HG02588 (cell line): Measurements from ENCODE around the gene PTGES.
A peak's percentile ranks its signal among the peaks of the same experiment; 100 is the strongest.

Experiments
- ATAC-seq: cut with Tn5 transposase; IDR thresholded peaks from one replicate; pipeline ENCODE4 v1.9.1; 2021; ENCODE audit warnings: mild to moderate bottlenecking, moderate library complexity; ENCODE audit not compliant: unreplicated experiment

Gene PTGES

DNA sequence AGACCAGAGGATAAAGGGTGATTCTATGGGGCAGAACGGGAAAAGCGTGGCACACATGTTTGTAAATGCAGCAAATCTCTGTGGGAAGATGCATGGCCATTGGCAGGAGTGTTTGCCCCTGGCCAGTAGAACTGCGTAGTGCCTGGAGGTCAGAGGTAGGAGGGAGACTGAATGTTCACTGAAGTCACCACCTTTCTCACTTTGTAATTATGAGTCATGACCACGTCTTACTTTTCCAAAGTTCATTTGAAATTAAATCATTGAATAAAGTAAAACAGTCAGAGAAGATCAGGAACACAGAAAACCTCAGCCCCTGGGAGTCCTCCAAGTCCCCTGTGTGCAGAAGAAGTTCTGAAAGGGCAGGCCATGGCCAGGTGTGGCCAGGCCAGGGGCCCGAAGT, 4.6 kb downstream of the PTGES start:
- ATAC-seq: no peak

DNA sequence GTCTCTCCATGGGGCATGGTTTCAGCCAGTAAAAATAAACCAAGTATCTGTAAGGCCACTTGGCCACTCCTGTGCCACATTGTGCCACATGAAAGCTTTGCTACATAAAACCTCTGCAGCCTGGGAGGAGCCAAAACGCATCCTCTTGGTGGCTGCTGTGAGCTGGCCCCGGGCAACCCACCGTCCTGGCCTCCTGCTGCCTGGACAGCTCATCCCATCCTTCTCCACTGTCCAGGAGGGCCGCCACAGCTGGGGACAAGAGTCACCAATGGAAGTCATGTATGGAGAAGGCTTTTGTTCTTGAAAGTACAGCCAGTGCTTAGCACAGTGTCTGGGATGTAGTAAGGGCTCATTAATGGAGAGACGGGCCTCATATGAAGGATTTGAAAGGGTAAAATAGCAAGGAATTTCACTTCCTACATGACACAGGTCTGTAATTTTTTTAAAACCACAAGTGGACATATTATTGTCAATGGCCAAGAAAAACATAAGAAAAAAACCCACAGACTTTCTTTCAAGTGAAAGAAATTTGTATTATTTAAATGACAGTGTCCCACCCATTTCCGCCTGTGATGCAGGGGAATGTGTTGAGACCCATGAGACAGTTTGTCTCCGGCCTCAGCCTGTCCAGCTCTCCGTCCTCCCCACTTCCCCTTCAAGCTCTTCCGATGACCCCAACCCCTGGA, 6.6 kb downstream of the PTGES start:
- ATAC-seq: no peak

DNA sequence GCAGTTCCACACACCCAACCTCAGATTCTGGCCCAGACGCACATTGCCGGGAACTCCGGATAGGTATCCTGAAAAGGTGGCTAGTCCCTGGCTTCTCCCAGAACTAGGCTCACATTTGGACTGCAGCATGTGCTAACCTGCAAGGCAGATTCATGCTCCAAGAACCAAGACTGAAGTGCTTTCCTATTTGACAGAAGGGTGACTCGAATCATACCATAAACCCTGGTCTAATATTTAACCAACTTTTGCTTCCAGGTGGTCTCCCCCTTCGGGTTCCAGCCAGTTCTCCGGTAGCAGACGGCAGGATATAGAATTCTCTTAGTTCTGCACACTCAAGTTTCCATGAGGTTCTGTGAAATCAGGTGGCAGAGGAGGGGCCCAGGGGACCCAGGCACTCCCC, 7.6 kb downstream of the PTGES start:
- no peak for ATAC-seq

DNA sequence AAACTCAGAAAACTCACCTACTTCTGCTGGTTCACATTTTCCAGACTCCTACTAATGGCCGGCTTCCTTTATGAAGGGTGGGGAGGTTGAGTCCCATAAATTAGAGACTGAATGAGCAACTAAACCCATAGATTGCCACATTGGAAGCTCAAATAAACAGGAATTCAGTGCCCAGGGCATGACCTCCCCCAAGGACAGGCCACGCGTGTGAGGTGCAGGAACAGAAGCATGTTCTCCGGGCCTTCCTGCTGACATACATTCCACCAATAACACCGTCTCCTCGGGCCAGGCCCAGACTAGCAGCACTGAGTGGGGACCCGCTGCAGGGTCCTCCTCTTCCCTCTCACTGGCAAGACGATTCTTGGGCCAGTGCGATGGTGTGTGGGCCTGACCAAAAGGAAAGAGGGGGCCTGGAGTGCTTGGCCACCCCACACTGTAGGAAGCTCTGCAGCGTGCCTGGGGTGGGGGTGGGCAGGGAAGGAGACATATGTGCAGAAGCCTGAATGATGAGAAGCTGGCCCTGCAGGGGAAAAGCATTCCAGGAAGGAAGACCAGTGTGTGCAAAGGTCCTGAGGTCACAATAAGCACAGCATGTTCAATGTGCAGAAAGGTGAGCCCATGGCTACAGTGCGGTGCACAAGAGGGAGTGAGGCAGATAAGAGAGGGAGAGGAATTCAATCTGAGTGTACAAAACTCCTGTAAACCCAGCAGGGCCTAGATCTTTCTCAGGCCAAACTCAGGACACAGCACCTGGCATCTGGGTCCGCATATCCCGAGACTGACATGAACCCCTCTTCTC, 12.0 kb downstream of the PTGES start:
- no peak for ATAC-seq

DNA sequence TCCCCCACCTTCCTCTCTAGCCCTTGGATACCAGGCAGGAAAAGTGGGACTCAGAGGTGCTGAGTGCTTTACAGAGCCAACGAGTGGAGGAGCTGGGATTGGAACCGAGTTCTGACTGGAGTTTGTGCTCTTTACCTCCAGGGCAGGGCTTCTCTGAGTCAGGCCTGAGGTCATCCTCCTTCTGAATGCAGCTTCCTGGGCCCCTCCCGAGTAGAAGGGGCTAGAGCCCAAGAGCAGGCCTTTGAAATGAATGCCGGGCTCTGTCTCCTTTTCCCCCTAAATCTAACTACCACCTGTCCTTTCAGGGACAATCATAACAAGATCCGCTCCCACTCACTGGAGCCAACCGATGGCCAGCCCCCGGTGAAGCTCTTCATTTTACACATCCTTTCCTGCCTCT, 12.7 kb downstream of the PTGES start:
- no peak for ATAC-seq

DNA sequence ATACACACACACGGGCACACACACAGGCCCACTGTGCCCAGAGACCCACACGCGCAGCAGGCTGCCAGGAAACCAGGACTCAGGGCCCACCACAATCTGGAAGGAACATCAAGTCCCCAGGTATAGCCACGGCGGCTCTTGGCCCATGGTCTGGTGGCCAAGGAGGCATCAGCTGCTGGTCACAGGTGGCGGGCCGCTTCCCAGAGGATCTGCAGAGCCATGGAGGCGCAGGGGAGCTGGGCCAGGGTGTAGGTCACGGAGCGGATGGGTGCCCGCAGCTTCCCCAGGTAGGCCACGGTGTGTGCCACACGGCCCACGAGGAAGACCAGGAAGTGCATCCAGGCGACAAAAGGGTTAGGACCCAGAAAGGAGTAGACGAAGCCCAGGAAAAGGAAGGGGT, 13.4 kb downstream of the PTGES start:
- no peak for ATAC-seq

DNA sequence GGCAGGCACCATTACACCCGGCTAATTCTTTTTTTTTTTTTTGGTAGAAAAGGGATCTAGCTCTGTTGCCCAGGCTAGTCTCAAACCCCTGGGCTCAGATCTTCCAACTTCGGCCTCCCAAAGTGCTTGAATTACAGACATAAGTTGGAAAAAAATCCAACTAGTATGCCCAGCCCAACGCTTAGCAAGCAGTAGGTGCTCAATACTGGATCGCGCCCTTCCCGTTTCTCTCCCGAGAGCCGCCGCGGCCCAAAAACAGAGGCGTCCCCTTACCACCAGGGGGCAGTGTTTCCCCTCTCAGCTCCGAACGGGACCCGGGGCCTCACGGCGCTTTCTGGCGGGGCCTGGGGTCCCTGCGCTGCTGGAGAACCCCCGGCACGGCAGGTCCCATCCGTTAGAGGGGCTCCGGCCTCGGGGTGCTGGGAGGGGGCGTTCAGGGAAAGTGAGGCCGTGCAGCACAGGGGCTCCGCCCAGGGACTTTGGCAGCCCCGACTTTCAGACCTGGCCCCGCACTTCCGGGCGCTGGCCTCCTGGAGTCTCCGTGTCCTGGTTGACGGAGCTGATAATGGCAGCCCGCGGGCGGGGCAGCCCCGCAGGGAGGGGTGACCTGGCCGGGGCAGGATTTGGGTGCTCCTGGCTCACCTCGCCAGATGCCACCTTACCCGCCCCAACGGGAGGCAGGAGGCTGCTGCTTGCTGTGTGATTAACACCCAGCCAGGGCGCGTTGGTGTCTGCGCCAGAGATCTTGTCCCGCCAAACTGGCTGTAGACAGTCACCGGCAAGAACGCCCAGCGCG, 15.2 kb downstream of the PTGES start:
- ATAC-seq: peak; percentile 74

DNA sequence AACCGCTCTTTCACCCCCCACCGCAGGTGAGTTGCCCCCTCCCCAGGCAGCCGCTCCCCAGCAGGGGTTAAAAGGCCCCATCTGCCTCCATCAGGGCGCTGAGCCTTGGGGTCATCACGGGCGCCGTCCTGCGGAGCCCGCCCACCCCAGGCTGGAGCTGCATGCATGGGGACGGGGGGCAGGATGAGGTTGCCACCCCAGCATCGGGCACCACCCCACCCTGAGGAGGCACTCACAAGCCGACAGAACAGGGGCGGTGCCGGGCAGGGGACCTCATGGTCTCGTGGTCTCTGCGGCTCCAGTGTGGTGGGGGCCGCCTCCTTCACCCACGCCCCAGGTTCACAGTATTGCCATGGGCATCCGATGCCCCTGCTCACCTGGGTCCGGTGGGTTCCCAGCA, 16.5 kb downstream of the PTGES start:
- no peak for ATAC-seq

DNA sequence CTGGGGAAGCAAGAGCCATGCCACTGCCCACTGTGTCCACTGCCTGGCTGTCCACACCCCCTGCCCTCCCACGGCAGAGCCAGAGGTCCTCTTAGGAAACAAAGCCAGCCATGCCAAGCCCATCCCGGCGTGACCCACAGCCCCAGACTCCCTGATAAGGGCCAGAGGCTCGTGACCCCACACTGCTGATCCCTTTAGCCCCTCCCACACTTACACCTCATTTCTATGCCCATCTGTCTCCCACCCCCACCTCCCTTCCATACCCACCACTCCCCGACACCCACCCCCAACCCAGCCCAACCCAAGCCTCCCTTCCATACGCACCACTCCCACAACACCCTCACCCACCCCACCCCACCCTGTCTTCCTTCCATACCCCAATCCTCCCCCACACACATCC, 17.3 kb downstream of the PTGES start:
- no peak for ATAC-seq

DNA sequence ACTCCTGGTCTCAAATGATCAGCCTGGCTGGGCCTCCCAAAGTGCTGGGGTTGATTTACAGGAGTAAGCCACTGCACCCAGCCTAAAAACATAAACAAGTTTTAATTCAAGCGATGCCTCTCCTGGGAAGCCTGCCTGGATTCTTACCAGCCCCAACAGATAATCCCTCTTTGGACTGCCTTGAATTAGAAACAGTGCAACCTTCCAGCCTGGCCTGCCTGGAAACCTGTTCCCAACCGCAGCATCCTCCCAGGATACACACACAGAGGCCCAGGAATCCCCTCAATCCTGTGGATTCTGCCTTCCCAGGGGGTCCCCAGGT, 19.2 kb downstream of the PTGES start:
- ATAC-seq: no peak

DNA sequence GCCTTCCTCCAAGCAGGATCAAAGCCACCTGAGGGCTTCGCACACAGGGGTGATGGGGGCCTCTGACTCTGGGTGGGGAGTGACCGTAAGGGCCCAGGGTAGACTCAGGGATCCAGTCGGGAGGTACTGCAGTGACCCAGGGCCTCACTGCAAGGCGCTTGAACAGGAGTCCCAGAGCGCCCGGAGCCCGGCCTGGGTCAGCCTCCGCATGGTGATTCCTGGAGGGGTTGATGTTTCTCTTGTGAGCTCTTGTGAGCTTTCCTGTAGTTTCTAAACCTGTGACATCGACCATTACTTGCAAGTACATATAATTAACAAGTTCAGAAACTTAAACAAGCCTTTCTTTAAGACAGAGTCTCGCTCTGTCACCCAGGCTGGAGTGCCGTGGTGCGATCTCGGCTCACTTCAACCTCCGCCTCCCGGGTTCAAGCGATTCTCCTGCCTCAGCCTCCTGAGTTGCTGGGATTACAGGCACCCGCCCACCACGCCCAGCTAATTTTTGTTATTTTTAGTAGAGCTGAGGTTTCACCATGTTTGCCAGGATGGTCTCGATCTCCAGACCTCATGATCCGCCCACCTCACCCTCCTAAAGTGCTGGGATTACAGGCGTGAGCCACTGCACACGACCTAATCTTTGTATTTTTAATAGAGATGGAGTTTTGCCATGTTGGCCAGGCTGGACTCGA, 19.8 kb downstream of the PTGES start:
- ATAC-seq: no peak

DNA sequence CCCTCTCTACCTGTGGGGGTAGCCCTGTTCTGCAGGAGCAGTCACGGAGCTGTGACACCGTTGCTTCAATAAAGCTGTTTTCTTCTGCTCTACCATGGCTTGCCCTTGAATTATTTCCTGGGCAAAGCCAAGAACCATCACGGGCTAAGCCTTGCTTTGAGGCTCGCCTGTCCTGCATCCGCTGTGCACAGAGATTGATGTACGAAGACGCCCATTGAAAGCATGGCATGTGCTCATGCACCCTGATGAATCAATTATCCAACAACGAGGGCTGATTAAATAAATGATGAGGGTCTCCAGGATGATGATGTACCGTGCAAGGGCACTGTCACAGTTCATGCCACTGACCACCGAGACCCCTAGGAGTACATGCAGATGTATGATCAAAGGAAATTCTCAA, 20.7 kb downstream of the PTGES start:
- no peak for ATAC-seq

DNA sequence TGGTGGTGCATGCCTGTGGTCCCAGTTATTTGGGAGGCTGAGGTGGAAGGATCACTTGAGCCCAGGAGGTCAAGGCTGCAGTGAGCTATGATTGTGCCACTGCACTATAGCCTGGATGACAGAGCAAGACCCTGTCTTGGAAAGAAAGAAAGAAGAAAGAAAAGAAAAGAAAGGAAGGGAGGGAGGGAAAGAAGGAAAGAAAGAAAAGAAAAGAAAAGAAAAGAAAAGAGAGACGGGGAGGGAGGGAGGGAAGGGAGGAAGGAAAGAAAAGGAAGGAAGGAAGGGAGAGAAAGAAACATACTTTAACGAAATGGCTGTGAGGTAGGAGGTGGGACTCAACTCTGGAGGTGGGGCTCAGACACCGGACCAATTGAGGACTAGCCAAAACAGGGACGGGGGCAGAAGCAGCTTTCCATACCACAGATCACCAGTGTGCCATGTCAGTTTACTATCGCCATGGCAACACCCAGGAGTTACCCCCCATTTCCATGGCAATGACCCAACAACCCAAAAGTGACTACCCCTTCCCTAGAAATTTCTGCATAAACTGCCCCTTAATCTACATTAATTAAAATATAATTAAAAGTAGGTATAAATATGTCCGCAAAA, 21.3 kb downstream of the PTGES start:
- ATAC-seq: no peak

DNA sequence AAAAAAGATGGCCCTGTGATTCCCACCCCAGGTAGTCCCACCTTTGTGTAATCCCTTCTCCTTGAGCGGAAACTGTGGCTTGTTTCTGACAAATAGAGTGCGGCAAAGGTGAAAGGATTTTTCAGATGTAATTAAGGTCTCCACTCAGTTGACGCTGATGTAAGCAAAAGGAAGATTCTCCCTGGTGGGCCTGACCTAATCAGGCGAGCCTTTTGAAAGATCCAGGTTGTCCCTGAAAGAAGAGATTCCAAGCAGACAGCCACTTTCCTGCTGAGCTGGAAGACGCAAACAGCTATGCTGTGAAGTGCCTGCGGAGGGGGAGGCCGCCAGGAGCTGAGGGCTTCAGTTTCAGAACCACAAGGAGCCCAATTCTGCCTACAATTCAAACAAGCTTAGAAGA, 24.1 kb downstream of the PTGES start:
- no peak for ATAC-seq

DNA sequence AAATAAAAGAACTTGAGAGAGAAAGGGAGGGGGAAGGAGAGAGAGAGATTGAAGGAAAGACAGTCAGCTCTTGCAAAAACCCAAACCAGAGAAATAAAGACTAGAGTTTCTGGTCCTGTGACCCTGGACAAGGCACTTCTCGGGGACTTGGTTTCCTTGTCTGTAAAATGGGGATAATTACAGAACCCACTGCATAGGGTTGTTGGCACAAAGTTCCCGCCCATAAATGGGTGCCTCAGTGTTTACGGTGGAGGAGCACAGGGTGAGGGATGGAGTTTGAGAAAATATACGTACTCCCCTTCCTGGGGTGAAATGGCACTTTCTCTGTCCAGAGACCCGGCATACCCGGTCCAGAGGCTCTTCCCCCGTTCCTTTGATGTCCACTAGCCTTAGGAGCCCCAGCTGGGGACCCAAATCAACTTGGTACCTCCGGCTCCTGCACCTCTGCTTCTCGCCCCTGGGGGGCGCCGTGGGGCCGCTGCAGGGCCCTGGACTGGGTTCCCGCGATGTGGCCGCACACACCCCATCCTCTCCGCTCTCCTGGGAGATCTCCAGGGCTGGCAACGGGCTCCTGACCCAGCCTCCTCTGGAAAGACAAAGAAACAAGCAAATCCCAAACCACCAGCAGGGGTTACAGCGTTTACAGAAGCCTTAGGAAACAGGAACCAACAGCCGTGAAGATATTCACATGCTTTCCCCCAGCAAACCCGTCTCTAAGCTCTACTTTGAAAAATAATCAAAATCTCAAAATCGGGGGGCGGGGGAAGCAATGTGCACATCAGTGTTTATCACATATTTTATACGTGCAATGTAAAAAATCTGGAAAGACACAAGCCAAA, 26.3 kb downstream of the PTGES start:
- no peak for ATAC-seq

DNA sequence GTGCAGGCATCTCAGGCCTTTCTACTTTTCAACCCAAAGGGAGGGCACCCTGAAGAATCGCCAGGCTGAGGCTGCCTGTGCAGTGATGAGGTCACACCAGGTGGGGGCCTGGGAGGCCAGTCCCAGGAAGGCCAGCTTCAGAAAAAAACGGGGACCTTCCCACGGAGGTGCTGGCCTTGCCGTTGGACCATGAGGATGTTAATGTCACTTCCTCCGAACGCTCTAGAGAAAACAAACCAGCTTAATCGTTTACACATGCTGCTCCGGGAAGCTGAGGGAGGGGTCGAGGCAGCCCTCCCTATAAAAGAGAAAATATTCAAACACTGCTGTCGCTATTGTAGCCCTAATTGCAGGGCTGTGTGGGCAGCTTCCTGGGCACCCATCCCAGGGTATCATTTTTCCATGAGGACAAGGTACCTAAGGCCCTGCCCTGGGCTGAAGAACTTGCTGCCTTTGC, 27.0 kb downstream of the PTGES start:
- no peak for ATAC-seq

DNA sequence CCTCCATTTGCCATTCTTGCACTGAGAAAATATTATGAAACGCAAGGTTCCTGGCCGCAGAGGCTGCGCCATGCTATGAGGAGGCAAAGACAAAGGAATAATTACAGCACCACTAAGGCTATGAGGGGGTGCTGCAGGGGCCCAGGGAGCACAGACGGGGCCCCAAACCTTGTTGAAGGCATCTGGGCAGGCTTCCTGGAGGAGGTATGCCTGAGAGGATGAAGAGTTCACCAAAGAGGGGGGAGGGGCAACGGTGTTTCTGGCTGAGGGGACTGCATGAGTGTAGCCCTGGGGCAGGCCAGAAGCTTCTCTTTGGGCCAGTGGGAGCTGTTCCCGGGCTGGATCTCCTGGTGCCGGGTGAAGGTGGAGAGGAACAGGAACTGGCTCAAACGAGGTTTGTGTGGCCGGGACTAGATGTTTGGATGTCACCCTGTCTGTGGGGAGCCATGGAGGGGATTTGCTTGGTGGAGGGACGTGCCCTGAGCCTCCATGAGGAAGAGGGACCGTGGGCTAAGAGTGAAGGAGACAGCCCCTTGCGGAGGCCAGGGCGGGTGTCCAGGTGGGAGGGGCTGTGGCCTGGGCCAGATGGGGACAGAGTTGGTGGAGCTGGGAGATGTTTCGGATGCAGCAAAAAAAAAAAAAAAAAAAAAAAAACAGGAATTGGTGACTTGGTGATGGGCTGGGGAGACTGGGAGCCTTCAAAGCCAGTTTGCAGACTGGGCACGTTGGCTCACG, 28.2 kb downstream of the PTGES start:
- ATAC-seq: no peak

DNA sequence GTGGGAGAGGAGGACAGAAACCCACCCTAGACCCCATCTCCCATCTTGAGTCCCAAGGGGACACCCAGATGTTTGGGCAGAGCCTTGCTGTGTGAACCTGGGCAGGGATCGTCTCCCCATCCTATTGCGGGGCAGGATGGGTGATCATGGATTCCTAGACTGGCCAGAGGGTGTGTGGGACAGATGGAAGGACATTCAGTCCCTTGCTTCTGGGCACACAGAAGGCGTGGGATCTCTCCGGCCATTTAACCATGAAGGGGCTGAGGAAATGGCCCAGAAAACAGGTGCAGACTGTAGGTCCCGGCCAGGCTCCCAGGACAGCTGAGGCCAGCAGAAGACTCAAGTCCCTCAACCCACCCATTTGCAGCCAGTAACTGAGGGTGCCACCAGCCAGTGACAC, 29.9 kb downstream of the PTGES start:
- no peak for ATAC-seq

DNA sequence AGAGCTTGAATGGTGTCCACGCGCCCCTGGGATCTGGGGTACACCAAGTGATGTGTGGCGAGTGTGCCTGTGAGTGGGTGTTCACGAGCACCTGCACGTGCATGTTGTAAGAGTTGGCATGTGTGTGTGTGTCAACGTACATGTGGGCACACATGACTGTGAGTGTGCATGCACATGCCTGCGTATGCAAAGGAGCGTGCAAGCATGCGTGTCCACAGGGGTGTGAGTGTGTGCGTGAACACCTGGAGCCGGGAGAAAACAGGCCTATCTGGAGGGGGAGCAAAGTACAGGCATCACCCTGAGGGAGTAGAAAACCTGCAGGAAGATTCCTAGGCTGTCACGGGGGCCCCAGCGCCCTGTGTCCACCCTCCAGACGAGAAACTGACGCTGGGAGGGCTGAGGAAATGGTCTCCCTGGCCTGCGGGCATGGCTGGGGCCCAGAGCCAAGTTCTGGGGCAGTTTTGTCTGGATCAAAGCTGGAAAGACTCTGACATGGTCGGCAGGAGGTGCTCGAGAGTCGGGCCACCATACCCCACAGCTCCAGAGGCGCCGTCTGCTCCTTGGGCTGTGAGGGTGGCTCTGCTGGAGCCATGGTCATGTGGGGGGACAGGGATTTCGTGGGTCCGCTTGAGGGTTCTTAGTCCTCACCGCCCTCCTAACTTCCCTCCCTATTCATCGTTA, 31.8 kb downstream of the PTGES start:
- no peak for ATAC-seq
